GM21423 (cell line): ENCODE data around the gene TBC1D17.

ENCODE experiments used
- ATAC-seq: cut with Tn5 transposase; IDR thresholded peaks from one replicate; pipeline ENCODE4 v1.9.1; 2021; ENCODE audit warnings: mild to moderate bottlenecking, moderate library complexity; ENCODE audit not compliant: unreplicated experiment

Gene TBC1D17

DNA sequence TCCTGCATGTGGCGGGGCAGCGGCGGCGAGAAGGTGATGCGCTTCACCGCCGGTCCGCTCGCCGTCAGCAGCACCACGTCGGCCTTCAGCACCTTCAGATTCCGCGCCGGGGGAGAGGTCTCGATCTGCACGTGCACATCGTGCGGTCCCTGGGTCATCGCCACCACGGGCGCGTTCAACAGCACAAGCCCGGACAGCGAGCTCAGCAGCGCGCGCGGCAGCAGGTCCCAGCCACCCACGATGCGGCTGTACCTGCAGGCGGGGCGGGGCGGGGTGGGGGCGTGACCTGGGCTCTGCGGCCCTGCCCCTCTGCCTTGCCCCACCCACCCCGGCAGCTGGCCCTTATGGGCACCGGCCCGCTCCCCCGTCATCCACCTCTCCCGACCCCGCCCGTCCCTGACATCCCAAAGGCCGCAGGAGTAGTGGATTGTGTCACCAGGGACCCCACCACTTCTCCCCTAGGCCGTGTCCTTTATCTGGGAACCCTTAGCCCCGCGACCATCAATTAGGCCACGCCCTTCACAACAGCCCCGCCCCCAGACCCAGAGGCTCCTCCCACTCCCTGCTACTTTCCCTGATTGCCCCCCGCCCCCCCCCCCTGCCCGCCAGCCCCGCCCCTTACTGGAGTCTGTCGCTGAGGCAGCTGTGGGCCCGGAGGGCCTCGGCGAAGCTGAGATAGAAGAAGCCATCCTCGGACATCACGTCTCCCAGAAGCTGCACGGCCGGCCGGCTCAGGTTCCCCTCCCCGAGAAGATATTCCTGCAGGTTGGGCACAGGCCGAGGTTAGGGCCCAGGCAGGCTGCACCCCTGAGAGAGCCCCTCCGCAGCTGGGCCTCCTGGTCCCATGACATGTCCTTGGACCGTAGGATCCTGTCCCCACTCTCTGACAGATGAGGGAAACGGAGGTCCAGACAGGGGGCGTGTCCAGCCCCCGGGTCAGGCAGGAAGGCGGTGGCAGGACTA is 13.1 kb downstream of the TBC1D17 start:
- ATAC-seq = no peak

- no peak for ATAC-seq
These were observed 13.9 kb downstream of the TBC1D17 start for GRCh38 chr19:49891393-49891792.

- ATAC-seq = no peak
These were observed 15.2 kb downstream of the TBC1D17 start for GRCh38 chr19:49892716-49893115.

- ATAC-seq = no peak
These were observed 16.6 kb downstream of the TBC1D17 start for GRCh38 chr19:49894011-49894664.

GRCh38 chr19:49894879-49895565 is 17.5 kb downstream of the TBC1D17 start:
- no peak for ATAC-seq

- no peak for ATAC-seq
These were observed 18.2 kb downstream of the TBC1D17 start for GRCh38 chr19:49895566-49896297.

- ATAC-seq = peak; percentile 48
These were observed 19.5 kb downstream of the TBC1D17 start, which contains the start of gene IL4I1 for GRCh38 chr19:49896863-49897621. TSS of gene IL4I1 (minus strand) at chr19:49896887. CDS start at chr19:49896160, 727 bp downstream.

- no peak for ATAC-seq
These were observed 26.6 kb downstream of the TBC1D17 start for GRCh38 chr19:49904136-49904535.

GRCh38 chr19:49906879-49907564 is 29.5 kb downstream of the TBC1D17 start:
- no peak for ATAC-seq

- no peak for ATAC-seq
These were observed 30.4 kb downstream of the TBC1D17 start for GRCh38 chr19:49907745-49908446.

DNA sequence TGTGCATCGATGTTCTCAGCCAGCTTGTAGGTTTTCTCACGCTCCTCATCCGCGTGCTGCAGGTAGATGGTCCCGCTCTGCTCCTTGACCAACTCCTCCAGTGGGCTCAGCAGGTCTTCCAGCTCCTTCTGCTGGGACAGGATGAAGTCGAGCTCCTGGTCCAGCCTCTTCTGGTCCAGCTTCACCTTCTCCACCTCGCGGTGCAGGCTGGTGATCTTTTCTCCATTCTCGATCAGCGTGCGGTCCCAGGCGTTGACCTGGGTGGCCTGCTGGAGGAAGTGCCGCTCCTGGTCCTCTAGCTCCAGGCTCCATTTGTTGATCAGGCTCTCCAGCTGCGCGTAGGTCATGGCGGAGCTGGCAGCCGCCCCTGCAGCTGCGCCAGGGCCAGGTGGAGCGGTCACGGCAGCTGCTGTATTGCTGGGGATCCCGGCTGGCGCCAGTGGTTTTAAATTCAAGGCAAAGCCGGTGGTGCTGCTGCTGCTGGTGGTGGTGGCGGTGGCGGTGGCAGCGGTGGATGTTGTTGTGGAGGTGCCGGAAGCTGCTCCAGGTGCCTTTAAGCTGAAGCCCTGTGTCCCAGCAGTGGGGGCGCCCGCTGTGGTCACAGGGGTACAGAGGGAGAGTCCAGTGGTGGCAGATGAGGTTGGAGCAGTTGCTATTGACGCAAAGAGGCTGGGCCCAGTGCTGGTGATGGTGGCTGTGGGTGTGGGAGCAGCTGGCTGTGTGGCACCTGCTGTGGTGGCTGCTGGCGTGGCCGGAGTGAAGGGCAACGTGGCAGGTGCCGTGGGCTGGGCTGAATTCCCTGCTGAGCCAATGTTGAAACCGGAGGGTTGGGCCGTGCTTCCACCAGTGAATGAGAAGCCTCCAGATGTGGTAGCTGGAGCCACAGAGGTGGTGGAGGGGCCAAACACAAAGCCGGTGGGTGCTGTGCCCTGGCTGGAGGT is 31.2 kb downstream of the TBC1D17 start:
- ATAC-seq = no peak

DNA sequence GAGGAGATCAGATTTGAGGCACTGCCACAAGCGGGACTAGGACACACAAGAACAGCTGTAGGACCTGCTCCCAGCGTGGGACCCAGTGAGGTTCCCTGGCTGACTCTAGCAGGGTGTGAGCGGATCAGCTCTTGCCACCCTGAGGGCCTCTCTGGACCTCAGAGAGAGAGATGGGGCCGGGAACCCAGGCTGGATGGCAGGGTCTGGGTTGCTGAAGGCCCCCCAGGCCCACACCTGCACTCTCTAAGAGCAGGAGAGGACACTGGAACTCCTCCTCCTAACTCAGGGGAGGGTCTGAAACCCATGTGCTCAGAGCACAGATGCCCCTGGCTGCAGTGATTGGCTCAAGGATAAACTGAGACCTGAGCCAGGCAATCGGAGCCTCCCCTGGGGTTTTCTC is 32.7 kb downstream of the TBC1D17 start:
- ATAC-seq = no peak

- no peak for ATAC-seq
These were observed 34.1 kb downstream of the TBC1D17 start for GRCh38 chr19:49911381-49912145.

GRCh38 chr19:49912965-49913685 is 35.6 kb downstream of the TBC1D17 start:
- ATAC-seq = no peak

- ATAC-seq = no peak
These were observed 36.2 kb downstream of the TBC1D17 start for GRCh38 chr19:49913720-49914119.

- no peak for ATAC-seq
These were observed 37.8 kb downstream of the TBC1D17 start for GRCh38 chr19:49915271-49915670.
